SK-N-SH treated with all-trans-retinoic acid at 6 μM for 48 hours (cell line): ENCODE data around the gene CCRL2.

Experiments
- ATAC-seq: fragments of 200-7000 bp; cut with Tn5 transposase; 3 replicates; pipeline ENCODE4 v1.9.1; 2020; ENCODE audit warnings: mild to moderate bottlenecking, moderate library complexity
- ARNTL ChIP-seq: fragments of 450-650 bp; formaldehyde crosslinking; IDR thresholded peaks from 2 replicates; pipeline ENCODE4 v1.5.0; 2020; ENCODE audit warnings: low read depth, mild to moderate bottlenecking, moderate library complexity, borderline replicate concordance
- BACH2 ChIP-seq: fragments of 250-450 bp; sonication (Bioruptor Pico); IDR thresholded peaks from 2 replicates; pipeline ENCODE4 v1.9.0; 2021; ENCODE audit warnings: mild to moderate bottlenecking, borderline replicate concordance
- CREB5 ChIP-seq: fragments of 250-450 bp; sonication (Bioruptor Pico); IDR thresholded peaks from 2 replicates; pipeline ENCODE4 v1.5.1; 2020; ENCODE audit warnings: low read depth, mild to moderate bottlenecking, moderate library complexity
- ESRRG ChIP-seq: fragments of 250-450 bp; sonication (Bioruptor Pico); IDR thresholded peaks from 2 replicates; pipeline ENCODE4 v1.6.1; 2021; ENCODE audit warnings: mild to moderate bottlenecking
- GLIS3 ChIP-seq: fragments of 250-450 bp; sonication (Bioruptor Pico); IDR thresholded peaks from 2 replicates; pipeline ENCODE4 v1.5.0; 2020; ENCODE audit warnings: mild to moderate bottlenecking, moderate library complexity
- ISL1 ChIP-seq: fragments of 250-450 bp; sonication (Bioruptor Pico); IDR thresholded peaks from 2 replicates; pipeline ENCODE4 v2.1.2; 2022; ENCODE audit warnings: mild to moderate bottlenecking, moderate library complexity
- OSR1 ChIP-seq: fragments of 250-450 bp; sonication (Bioruptor Pico); IDR thresholded peaks from 2 replicates; pipeline ENCODE4 v1.8.0; 2022; ENCODE audit warnings: moderate library complexity, mild to moderate bottlenecking, inconsistent platforms
- PATZ1 ChIP-seq: fragments of 250-450 bp; sonication (Bioruptor Pico); IDR thresholded peaks from 2 replicates; pipeline ENCODE4 v1.8.0; 2020; ENCODE audit warnings: mild to moderate bottlenecking, moderate library complexity, borderline replicate concordance
- POU6F1 ChIP-seq: fragments of 250-450 bp; sonication (Bioruptor Pico); IDR thresholded peaks from 2 replicates; pipeline ENCODE4 v1.8.0; 2021; ENCODE audit warnings: low read depth, mild to moderate bottlenecking, moderate library complexity, borderline replicate concordance
- PPARA ChIP-seq: fragments of 250-450 bp; sonication (Bioruptor Pico); IDR thresholded peaks from 2 replicates; pipeline ENCODE4 v1.5.0; 2020; ENCODE audit warnings: mild to moderate bottlenecking, borderline replicate concordance
- RARB ChIP-seq: fragments of 250-450 bp; sonication (Bioruptor Pico); IDR thresholded peaks from 2 replicates; pipeline ENCODE4 v1.8.0; 2021; ENCODE audit warnings: mild to moderate bottlenecking, moderate library complexity
- TCF4 ChIP-seq: fragments of 250-450 bp; sonication (Bioruptor Pico); IDR thresholded peaks from 2 replicates; pipeline ENCODE4 v1.8.0; 2021; ENCODE audit warnings: mild to moderate bottlenecking, moderate library complexity, borderline replicate concordance
- TOX ChIP-seq: fragments of 250-450 bp; sonication (Bioruptor Pico); IDR thresholded peaks from 2 replicates; pipeline ENCODE4 v1.8.0; 2021; ENCODE audit warnings: mild to moderate bottlenecking, moderate library complexity, borderline replicate concordance
- ZFP3 ChIP-seq: fragments of 250-450 bp; sonication (Bioruptor Pico); IDR thresholded peaks from 2 replicates; pipeline ENCODE4 v1.5.0; 2020; ENCODE audit warnings: mild to moderate bottlenecking, moderate library complexity
- ZFP30 ChIP-seq: fragments of 450-650 bp; formaldehyde crosslinking; IDR thresholded peaks from 2 replicates; pipeline ENCODE4 v1.5.0; 2022; ENCODE audit warnings: mild to moderate bottlenecking, moderate library complexity
- ZNF565 ChIP-seq: fragments of 450-650 bp; formaldehyde crosslinking; conservative IDR thresholded peaks from 2 replicates; pipeline ENCODE4 v1.5.0; 2020; ENCODE audit warnings: low read depth, mild to moderate bottlenecking, moderate library complexity
- ZNF8 ChIP-seq: fragments of 450-650 bp; formaldehyde crosslinking; IDR thresholded peaks from 2 replicates; pipeline ENCODE4 v1.5.0; 2020; ENCODE audit warnings: mild to moderate bottlenecking, moderate library complexity
- TF ChIP-seq, protein P1 (sequence below): fragments of 250-450 bp; sonication (Bioruptor Pico); IDR thresholded peaks from 2 replicates; pipeline ENCODE4 v1.5.1; 2021; ENCODE audit warnings: mild to moderate bottlenecking, moderate library complexity
- TF ChIP-seq, protein P2 (sequence below): fragments of 250-450 bp; sonication (Bioruptor Pico); IDR thresholded peaks from 2 replicates; pipeline ENCODE4 v1.5.0; 2020; ENCODE audit warnings: mild to moderate bottlenecking, moderate library complexity

The CCRL2 gene

DNA sequence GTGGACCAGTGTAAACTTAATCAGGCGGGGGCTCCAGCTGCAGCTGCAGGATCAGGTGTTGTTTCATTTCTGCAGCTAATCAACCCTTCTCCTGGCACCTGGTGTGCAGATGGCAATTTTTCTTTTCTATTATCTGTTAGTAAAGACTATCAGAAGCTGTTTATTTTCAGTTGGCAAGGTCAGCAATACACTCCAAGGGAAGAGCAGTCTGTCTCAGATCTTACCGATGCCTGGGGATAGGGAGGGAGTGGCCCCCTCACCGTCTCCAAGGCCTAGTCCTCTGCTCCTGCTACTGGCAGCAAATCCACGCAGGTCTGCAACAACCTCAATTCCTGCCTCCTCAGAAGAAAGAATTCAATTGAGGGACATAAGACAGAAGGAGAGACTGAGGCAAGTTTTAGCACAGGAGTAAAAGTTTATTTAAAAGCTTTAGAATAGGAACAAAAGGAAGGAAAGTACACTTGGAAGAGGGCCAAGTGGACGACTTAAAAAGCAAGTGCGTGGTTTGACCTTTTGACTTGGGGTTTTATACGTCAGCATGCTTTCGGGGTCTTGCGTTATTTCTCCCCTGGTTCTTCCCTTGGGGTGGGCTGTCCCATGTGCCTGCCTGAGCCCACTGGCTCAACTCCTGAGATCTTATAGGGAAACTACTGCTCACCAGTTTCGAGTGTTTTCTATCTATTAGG, 9.2 kb downstream of the CCRL2 start:
- TF ChIP-seq ESRRG, result no peak
- no peak for TF ChIP-seq BACH2 (CRISPR knock-in tag)
- no peak for TF ChIP-seq ARNTL (CRISPR knock-in tag)
- no peak for TF ChIP-seq GLIS3 (CRISPR knock-in tag)
- no peak for TF ChIP-seq ZNF8 (CRISPR knock-in tag)
- no peak for TF ChIP-seq OSR1 (CRISPR knock-in tag)
- no peak for TF ChIP-seq TCF4 (CRISPR knock-in tag)
- no peak for TF ChIP-seq RARB
- TF ChIP-seq CREB5 (CRISPR knock-in tag), result no peak
- TF ChIP-seq POU6F1 (CRISPR knock-in tag), result no peak
- no peak for TF ChIP-seq ZNF565 (CRISPR knock-in tag)
- TF ChIP-seq ZFP30, result no peak
- no peak for TF ChIP-seq PPARA (CRISPR knock-in tag)
- no peak for TF ChIP-seq TOX (CRISPR knock-in tag)
- TF ChIP-seq, protein P1, sequence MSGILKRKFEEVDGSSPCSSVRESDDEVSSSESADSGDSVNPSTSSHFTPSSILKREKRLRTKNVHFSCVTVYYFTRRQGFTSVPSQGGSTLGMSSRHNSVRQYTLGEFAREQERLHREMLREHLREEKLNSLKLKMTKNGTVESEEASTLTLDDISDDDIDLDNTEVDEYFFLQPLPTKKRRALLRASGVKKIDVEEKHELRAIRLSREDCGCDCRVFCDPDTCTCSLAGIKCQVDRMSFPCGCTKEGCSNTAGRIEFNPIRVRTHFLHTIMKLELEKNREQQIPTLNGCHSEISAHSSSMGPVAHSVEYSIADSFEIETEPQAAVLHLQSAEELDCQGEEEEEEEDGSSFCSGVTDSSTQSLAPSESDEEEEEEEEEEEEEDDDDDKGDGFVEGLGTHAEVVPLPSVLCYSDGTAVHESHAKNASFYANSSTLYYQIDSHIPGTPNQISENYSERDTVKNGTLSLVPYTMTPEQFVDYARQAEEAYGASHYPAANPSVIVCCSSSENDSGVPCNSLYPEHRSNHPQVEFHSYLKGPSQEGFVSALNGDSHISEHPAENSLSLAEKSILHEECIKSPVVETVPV, result no peak
- TF ChIP-seq, protein P2, sequence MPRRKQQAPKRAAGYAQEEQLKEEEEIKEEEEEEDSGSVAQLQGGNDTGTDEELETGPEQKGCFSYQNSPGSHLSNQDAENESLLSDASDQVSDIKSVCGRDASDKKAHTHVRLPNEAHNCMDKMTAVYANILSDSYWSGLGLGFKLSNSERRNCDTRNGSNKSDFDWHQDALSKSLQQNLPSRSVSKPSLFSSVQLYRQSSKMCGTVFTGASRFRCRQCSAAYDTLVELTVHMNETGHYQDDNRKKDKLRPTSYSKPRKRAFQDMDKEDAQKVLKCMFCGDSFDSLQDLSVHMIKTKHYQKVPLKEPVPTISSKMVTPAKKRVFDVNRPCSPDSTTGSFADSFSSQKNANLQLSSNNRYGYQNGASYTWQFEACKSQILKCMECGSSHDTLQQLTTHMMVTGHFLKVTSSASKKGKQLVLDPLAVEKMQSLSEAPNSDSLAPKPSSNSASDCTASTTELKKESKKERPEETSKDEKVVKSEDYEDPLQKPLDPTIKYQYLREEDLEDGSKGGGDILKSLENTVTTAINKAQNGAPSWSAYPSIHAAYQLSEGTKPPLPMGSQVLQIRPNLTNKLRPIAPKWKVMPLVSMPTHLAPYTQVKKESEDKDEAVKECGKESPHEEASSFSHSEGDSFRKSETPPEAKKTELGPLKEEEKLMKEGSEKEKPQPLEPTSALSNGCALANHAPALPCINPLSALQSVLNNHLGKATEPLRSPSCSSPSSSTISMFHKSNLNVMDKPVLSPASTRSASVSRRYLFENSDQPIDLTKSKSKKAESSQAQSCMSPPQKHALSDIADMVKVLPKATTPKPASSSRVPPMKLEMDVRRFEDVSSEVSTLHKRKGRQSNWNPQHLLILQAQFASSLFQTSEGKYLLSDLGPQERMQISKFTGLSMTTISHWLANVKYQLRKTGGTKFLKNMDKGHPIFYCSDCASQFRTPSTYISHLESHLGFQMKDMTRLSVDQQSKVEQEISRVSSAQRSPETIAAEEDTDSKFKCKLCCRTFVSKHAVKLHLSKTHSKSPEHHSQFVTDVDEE, result no peak
- ATAC-seq, result no peak

DNA sequence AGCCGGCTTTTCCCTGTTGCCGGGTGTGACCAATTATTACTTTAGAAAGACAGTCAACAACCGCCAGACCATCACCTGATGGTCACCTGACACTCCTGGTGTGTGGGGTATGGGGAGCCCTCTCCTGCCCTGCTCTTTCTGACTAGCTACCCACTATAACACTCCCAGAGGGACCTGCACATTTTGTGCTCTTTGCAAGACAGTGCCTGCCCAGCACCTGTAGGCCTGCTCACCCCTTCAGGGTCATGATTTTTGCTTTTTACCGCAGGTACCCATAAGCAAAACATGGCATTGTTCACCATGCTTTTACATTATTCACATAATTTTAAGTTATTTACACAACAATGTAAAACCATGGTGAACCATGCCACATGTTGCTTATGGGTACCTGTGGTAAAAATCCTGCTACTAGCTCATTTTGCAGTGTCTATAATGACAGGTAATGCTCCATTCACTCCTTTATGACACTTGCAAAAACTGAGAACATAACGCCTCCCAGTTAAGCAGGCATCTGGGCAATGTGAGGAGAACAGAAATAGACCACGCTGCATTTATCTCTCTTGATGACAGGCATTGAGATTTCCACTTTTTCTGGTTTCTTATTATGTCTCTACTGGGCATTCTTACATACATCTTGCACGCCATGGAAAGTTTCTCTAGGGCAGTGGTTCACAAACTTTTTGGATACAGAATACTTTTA, 9.9 kb downstream of the CCRL2 start:
- TF ChIP-seq ESRRG (no peak), ZFP30 (no peak), ISL1 (CRISPR knock-in tag) (no peak), POU6F1 (CRISPR knock-in tag) (no peak), OSR1 (CRISPR knock-in tag) (no peak), BACH2 (CRISPR knock-in tag) (no peak), PATZ1 (no peak), PPARA (CRISPR knock-in tag) (no peak), GLIS3 (CRISPR knock-in tag) (no peak), ZNF565 (CRISPR knock-in tag) (no peak), CREB5 (CRISPR knock-in tag) (no peak), ZFP3 (no peak)
- TF ChIP-seq, protein P2, result no peak
- TF ChIP-seq, protein P1, result no peak
- no peak for ATAC-seq
